GM12878 (cell line): ENCODE results near the gene NKD1. TPM values are rescaled to one million over a fixed set of nuclear protein-coding genes. Genes with fewer than 3 reads are reported as not detected.

Experiments
- ATAC-seq: fragments of 200-7000 bp; cut with Tn5 transposase; 3 replicates; pipeline ENCODE4 v1.9.1; 2020; ENCODE audit warnings: mild to moderate bottlenecking, moderate library complexity
- BruUV-seq: library from RNA; stranded (reverse); fragments of 400-500 nt; replicated peaks from 2 replicates; lab custom pipeline; 2021; lab: Mats Ljungman, UMichigan
- CTCF ChIA-PET: fragments of 300-600 bp; sonication (Branson Sonifier 250); formaldehyde crosslinking; extraction: SDS; loops from one replicate; lab custom pipeline; 2021; ENCODE audit warnings: inconsistent platforms; lab: Yijun Ruan, JAX
- POLR2A ChIA-PET: fragments of 350-600 bp; formaldehyde crosslinking; extraction: SDS; loops from one replicate; lab custom pipeline; 2021; ENCODE audit warnings: inconsistent platforms; lab: Charles Lee
- RAD21 ChIA-PET: fragments of 300-600 bp; sonication (Branson Sonifier 250); formaldehyde crosslinking; loops from one replicate; lab custom pipeline; 2023; ENCODE audit warnings: antibody characterized with exemption; ENCODE audit not compliant: unreplicated experiment; lab: Charles Lee
- SMC1A ChIA-PET: fragments of 300-600 bp; sonication (Branson Sonifier 250); formaldehyde crosslinking; loops from one replicate; lab custom pipeline; 2023; ENCODE audit not compliant: unreplicated experiment, uncharacterized antibody; lab: Charles Lee
- DNase-seq: peaks from one replicate; pipeline ENCODE4 v3.0.0-alpha.2; 2011; ENCODE audit warnings: low read depth, low spot score
- FAIRE-seq: peaks from 3 replicates; lab custom pipeline; 2011; peaks lifted over from hg19 to GRCh38; lab: Jason Lieb, UNC
- H2AFZ ChIP-seq: 2 replicates; pipeline ENCODE4 v1.6.0; 2011; ENCODE audit warnings: low read depth, low read length, control low read depth; ENCODE audit not compliant: control insufficient read depth
- H3K27ac ChIP-seq: 2 replicates; pipeline ENCODE4 v1.5.1; 2011; ENCODE audit warnings: control low read depth; ENCODE audit not compliant: control insufficient read depth, insufficient read depth
- H3K27me3 ChIP-seq, 2 experiments: replicated peaks in 1 of 2; 2 replicates each; pipeline versions ENCODE4 v1.6.0 to v1.6.1; 2011; ENCODE audit warnings: low read length in 1 of 2; ENCODE audit not compliant: control insufficient read depth in 2 of 2, insufficient read depth in 2 of 2
- H3K36me3 ChIP-seq, 2 experiments: 2 replicates each; pipeline ENCODE4 v1.5.1; 2011; ENCODE audit warnings: low read length in 1 of 2; ENCODE audit not compliant: control insufficient read depth in 2 of 2, insufficient read depth in 2 of 2
- H3K4me1 ChIP-seq: 2 replicates; pipeline ENCODE4 v1.6.1; 2011; ENCODE audit warnings: mild to moderate bottlenecking, low read length, moderate library complexity, mixed read lengths; ENCODE audit not compliant: control insufficient read depth, insufficient read depth
- H3K4me2 ChIP-seq: 2 replicates; pipeline ENCODE4 v1.6.0; 2011; ENCODE audit warnings: control low read depth; ENCODE audit not compliant: control insufficient read depth, insufficient read depth
- H3K4me3 ChIP-seq: fragments of 200-600 bp; sonication (generic); 2 replicates; pipeline ENCODE4 v1.5.1; 2016
- H3K79me2 ChIP-seq: 2 replicates; pipeline ENCODE4 v1.6.0; 2011; ENCODE audit warnings: low read length; ENCODE audit not compliant: control insufficient read depth, insufficient read depth
- H3K9ac ChIP-seq: 2 replicates; pipeline ENCODE4 v1.8.0; 2011; ENCODE audit warnings: low read length, control low read depth, mixed read lengths; ENCODE audit not compliant: control insufficient read depth, insufficient read depth
- H3K9me3 ChIP-seq: replicated peaks from 3 replicates; pipeline ENCODE4 v1.5.1; 2011; ENCODE audit warnings: mild to moderate bottlenecking, low read length; ENCODE audit not compliant: control insufficient read depth, insufficient read depth
- H4K20me1 ChIP-seq: 2 replicates; pipeline ENCODE4 v1.6.0; 2011; ENCODE audit not compliant: control insufficient read depth, insufficient read depth
- BHLHE40 ChIP-seq, 2 experiments: fragments of 450-650 bp in 1 of 2; IDR thresholded peaks; 2 replicates each; pipeline ENCODE4 v1.6.1; 2011 to 2017; ENCODE audit warnings: low read depth in 2 of 2, borderline replicate concordance in 1 of 2, improper control_type of control experiment in 1 of 2, low read length in 1 of 2, mild to moderate bottlenecking in 1 of 2
- CBFB ChIP-seq: IDR thresholded peaks from 2 replicates; pipeline ENCODE4 v1.6.1; 2016; ENCODE audit warnings: antibody characterized with exemption, low read depth
- EP300 ChIP-seq, 2 experiments: fragments of 150-350 bp in 1 of 2; IDR thresholded peaks; 2 replicates each; pipeline ENCODE4 v1.6.1; 2011 to 2012; ENCODE audit warnings: low read depth in 2 of 2, low read length in 2 of 2, borderline replicate concordance in 1 of 2, improper control_type of control experiment in 1 of 2, inconsistent platforms in 1 of 2; ENCODE audit not compliant: control insufficient read depth in 1 of 2
- EZH2 ChIP-seq: IDR thresholded peaks from 2 replicates; pipeline ENCODE4 v1.6.1; 2012; ENCODE audit warnings: low read depth, mild to moderate bottlenecking, control low read depth, inconsistent platforms, low read length, borderline replicate concordance; ENCODE audit not compliant: control insufficient read depth
- HDAC6 ChIP-seq: fragments of 200-600 bp; sonication (generic); IDR thresholded peaks from one replicate; pipeline ENCODE4 v1.8.0; 2017; ENCODE audit warnings: antibody characterized with exemption; ENCODE audit not compliant: unreplicated experiment
- MXI1 ChIP-seq: fragments of 150-350 bp; IDR thresholded peaks from 2 replicates; pipeline ENCODE4 v1.6.1; 2011; ENCODE audit warnings: low read depth, mild to moderate bottlenecking, inconsistent platforms, low read length, improper control_type of control experiment
- NFYB ChIP-seq: IDR thresholded peaks from 2 replicates; pipeline ENCODE4 v1.6.1; 2011; ENCODE audit warnings: low read depth, mild to moderate bottlenecking, low read length, improper control_type of control experiment, moderate library complexity; ENCODE audit not compliant: insufficient read depth
- NR2F1 ChIP-seq: fragments of 450-650 bp; conservative IDR thresholded peaks from 2 replicates; pipeline ENCODE4 v1.6.1; 2017; ENCODE audit warnings: mild to moderate bottlenecking
- SMAD1 ChIP-seq: fragments of 450-650 bp; IDR thresholded peaks from 2 replicates; pipeline ENCODE4 v1.6.1; 2018; ENCODE audit warnings: mild to moderate bottlenecking, low read depth; ENCODE audit not compliant: partially characterized antibody
- SRF ChIP-seq, 2 experiments: IDR thresholded peaks; 2 replicates each; pipeline ENCODE4 v1.6.1; 2011; ENCODE audit warnings: low read depth in 2 of 2, low read length in 2 of 2, mild to moderate bottlenecking in 1 of 2, moderate library complexity in 1 of 2
- ZNF24 ChIP-seq: fragments of 450-650 bp; IDR thresholded peaks from 2 replicates; pipeline ENCODE4 v1.6.1; 2017; ENCODE audit warnings: antibody characterized with exemption, mild to moderate bottlenecking
- ZZZ3 ChIP-seq: IDR thresholded peaks from 2 replicates; pipeline ENCODE4 v1.6.1; 2011; ENCODE audit warnings: low read depth; ENCODE audit not compliant: control insufficient read depth, insufficient read length
- WGBS: methylation state at CpG from one replicate; pipeline ENCODE4 v1.1.6; 2016; ENCODE audit warnings: low lambda C conversion rate; ENCODE audit not compliant: insufficient replicate concordance, insufficient coverage; ENCODE audit errors: missing lambda C conversion rate; 5-methylcytosine and 5-hydroxymethylcytosine counted together
- in situ Hi-C: fragments of 300-500 bp; cut with MboI; formaldehyde crosslinking; loops from 9 replicates; pipeline ENCODE4 v1.14.3; 2018; ENCODE audit warnings: mixed read lengths
- intact Hi-C: fragments of 100-400 bp; cut with micrococcal nuclease; formaldehyde crosslinking; loops from one replicate; pipeline ENCODE4 v1.14.2; 2022; ENCODE audit not compliant: unreplicated experiment
- polyA plus RNA-seq, 11 experiments: library from polyadenylated mRNA; depleted of rRNA in 4 of 11; unstranded in 6 of 11; stranded (reverse) in 5 of 11; fragments of >200 nt; fragmentation: Nextera tagmentation in 4 of 11; fragmentation: Illumina TruSeq in 1 of 11; extraction: Ambion mirVana in 4 of 11; extraction: Trizol in 1 of 11; gene quantifications; 1 replicate in 1 of 11; 2 replicates in 10 of 11; pipeline versions ENCODE4 v1.2.1 to v1.2.3, GENCODE V29; 2011 to 2016; ENCODE audit warnings: inconsistent platforms in 2 of 11, missing spikeins in 2 of 11, low read depth in 1 of 11
- total RNA-seq, 4 experiments: library from RNA; depleted of rRNA in 3 of 4; stranded (reverse); fragments of >200 nt in 3 of 4; fragmentation: Illumina TruSeq in 1 of 4; extraction: Trizol in 1 of 4; gene quantifications; 2 replicates each; pipeline versions ENCODE4 v1.2.1 to v1.2.3, GENCODE V29; 2013 to 2021
- TF ChIP-seq, protein P1 (sequence below): fragments of 450-650 bp; IDR thresholded peaks from 2 replicates; pipeline ENCODE4 v1.6.1; 2017; ENCODE audit warnings: mild to moderate bottlenecking
- TF ChIP-seq, protein P2 (sequence below): IDR thresholded peaks from 2 replicates; pipeline ENCODE4 v1.6.1; 2011; ENCODE audit warnings: low read depth, mild to moderate bottlenecking, low read length, moderate library complexity, borderline replicate concordance; ENCODE audit errors: extremely low read depth

Gene NKD1
- total and polyA plus RNA-seq, 10 of the 15 experiments (the other 5 are each of a cell fraction or from before 2014, with no cell fraction given), result under 0.01 to 0.49 (median 0.04) TPM; not detected in 2

DNA sequence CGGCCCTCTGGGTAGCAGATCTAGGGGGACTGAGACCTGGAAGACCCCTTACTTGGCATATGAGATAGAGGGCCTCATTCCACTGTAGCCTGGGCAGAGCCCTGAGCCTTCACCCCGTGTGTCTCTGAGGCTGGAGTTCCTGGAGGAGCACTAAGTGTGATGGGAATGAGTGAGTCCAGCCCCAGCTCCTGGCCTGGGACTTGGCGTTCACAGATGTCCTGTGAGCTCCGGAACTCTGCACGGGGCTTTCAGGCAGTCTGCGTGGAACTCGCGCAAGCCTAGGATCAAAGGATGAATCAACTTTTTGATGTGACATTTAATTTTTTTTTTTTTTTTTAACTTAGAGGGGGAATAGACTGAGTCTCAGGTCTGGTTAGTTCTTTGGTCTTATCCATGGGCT lies 1.8 kb downstream of the NKD1 start:
- ATAC-seq, result no peak
- FAIRE-seq, result no peak
- no peaks in the 10 kb centered on the region for H3K79me2 ChIP-seq
- H2AFZ ChIP-seq, result no peak overlapping the region
- intact Hi-C loops, result no loop called here
- no peaks in the 10 kb centered on the region for H4K20me1 ChIP-seq
- in situ Hi-C loops, result no loop called here
- ChIA-PET SMC1A (interaction anchor here (0.6 kb wide), 1 partner anchor 198 kb away, joined by 3 read pairs; no protein-coding TSS in a partner anchor), POLR2A (interaction anchor here (0.5 kb wide), 1 partner anchor 825 kb away, joined by 3 read pairs; no protein-coding TSS in a partner anchor), RAD21 (interaction anchor here (1.1 kb wide), 1 partner anchor 256 kb away, joined by 3 read pairs; no protein-coding TSS in a partner anchor), CTCF (no interaction called here)
- no peak overlapping the region for H3K4me3 ChIP-seq
- H3K36me3 ChIP-seq, result no peaks in the 10 kb centered on the region
- no peak overlapping the region for H3K9ac ChIP-seq
- no peak for DNase-seq
- no peaks in the 10 kb centered on the region for H3K4me1 ChIP-seq
- no TSS peak for BruUV-seq
- no peak overlapping the region for H3K4me2 ChIP-seq
- 71% methylated on average over 8 of the region's 8 CpGs for WGBS
- H3K27ac ChIP-seq, result no peak overlapping the region
- H3K27me3 ChIP-seq, result peaks cover 3 to 4% of the 10 kb centered on the region in 2 experiments; a peak in 3 of 4 replicates
- no peaks in the 10 kb centered on the region for H3K9me3 ChIP-seq
- TF ChIP-seq CBFB, result no peak
- no peak for TF ChIP-seq ZZZ3
- no peak for TF ChIP-seq EP300 (IDR thresholded peaks at IDR 0.05; ENCODE audit: borderline replicate concordance in 1 of 2, control insufficient read depth in 1 of 2, low read depth in 2 of 2, low read length in 2 of 2)
- TF ChIP-seq EZH2, result no peak
- TF ChIP-seq, protein P1, sequence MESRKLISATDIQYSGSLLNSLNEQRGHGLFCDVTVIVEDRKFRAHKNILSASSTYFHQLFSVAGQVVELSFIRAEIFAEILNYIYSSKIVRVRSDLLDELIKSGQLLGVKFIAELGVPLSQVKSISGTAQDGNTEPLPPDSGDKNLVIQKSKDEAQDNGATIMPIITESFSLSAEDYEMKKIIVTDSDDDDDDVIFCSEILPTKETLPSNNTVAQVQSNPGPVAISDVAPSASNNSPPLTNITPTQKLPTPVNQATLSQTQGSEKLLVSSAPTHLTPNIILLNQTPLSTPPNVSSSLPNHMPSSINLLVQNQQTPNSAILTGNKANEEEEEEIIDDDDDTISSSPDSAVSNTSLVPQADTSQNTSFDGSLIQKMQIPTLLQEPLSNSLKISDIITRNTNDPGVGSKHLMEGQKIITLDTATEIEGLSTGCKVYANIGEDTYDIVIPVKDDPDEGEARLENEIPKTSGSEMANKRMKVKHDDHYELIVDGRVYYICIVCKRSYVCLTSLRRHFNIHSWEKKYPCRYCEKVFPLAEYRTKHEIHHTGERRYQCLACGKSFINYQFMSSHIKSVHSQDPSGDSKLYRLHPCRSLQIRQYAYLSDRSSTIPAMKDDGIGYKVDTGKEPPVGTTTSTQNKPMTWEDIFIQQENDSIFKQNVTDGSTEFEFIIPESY, result no peak
- TF ChIP-seq HDAC6, result no peak
- no peak for TF ChIP-seq NR2F1
- TF ChIP-seq BHLHE40 (IDR thresholded peaks at IDR 0.05; ENCODE audit: borderline replicate concordance in 1 of 2, low read depth in 2 of 2, low read length in 1 of 2), result no peak
- TF ChIP-seq SRF (IDR thresholded peaks at IDR 0.05; ENCODE audit: low read depth in 2 of 2, low read length in 2 of 2), result no peak
- no peak for TF ChIP-seq NFYB
- TF ChIP-seq MXI1, result no peak
- no peak for TF ChIP-seq ZNF24
- no peak for TF ChIP-seq SMAD1
- TF ChIP-seq, protein P2, sequence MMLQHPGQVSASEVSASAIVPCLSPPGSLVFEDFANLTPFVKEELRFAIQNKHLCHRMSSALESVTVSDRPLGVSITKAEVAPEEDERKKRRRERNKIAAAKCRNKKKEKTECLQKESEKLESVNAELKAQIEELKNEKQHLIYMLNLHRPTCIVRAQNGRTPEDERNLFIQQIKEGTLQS, result no peak
- TF ChIP-seq, all 136 proteins: peak for 0
